IMR-90 (cell line): ENCODE results near the gene B9D1. TPM values are rescaled to one million over a fixed set of nuclear protein-coding genes. Genes with fewer than 3 reads are reported as not detected.

Source experiments
- ATAC-seq: fragments of 200-7000 bp; cut with Tn5 transposase; 2 replicates; pipeline ENCODE4 v1.9.1; 2020; ENCODE audit warnings: low read depth, mild to moderate bottlenecking, moderate library complexity
- BruUV-seq: library from RNA; stranded (reverse); fragments of 400-500 nt; replicated peaks from 2 replicates; lab custom pipeline; 2021; lab: Mats Ljungman, UMichigan
- CTCF ChIA-PET: fragments of 300-600 bp; formaldehyde crosslinking; extraction: SDS; loops from one replicate; lab custom pipeline; 2021; ENCODE audit warnings: antibody characterized with exemption; lab: Yijun Ruan, JAX
- POLR2A ChIA-PET: fragments of 300-600 bp; sonication (Branson Sonifier 250); formaldehyde crosslinking; loops from one replicate; lab custom pipeline; 2022; ENCODE audit warnings: antibody characterized with exemption; ENCODE audit not compliant: unreplicated experiment; lab: Charles Lee
- DNase-seq: peaks from one replicate; pipeline ENCODE4 v3.0.0; 2013
- H2AFZ ChIP-seq: replicated peaks from 2 replicates; pipeline ENCODE3; 2013; ENCODE audit warnings: low read length, mild to moderate bottlenecking; ENCODE audit not compliant: poor library complexity
- H2AK5ac ChIP-seq: 2 replicates; pipeline ENCODE4 v1.6.1; 2013; ENCODE audit warnings: low read depth, low read length, inconsistent platforms
- H2AK9ac ChIP-seq: replicated peaks from 2 replicates; pipeline ENCODE3; 2013; ENCODE audit warnings: mild to moderate bottlenecking, low read depth, low read length, moderate library complexity; ENCODE audit not compliant: poor library complexity
- H2BK120ac ChIP-seq: 2 replicates; pipeline ENCODE4 v1.6.1; 2013; ENCODE audit warnings: low read depth, low read length, inconsistent platforms
- H2BK15ac ChIP-seq: 3 replicates; pipeline ENCODE4 v1.6.1; 2013; ENCODE audit warnings: low read depth, low read length, inconsistent platforms
- H2BK20ac ChIP-seq: 2 replicates; pipeline ENCODE4 v1.6.1; 2013; ENCODE audit warnings: low read depth, mild to moderate bottlenecking, inconsistent platforms, low read length, moderate library complexity
- H2BK5ac ChIP-seq: 2 replicates; pipeline ENCODE4 v1.6.1; 2013; ENCODE audit warnings: mild to moderate bottlenecking, low read depth, low read length, inconsistent platforms; ENCODE audit not compliant: poor library complexity, severe bottlenecking
- H3K14ac ChIP-seq: replicated peaks from 2 replicates; pipeline ENCODE4 v1.6.1; 2013; ENCODE audit warnings: low read depth, low read length, inconsistent platforms
- H3K18ac ChIP-seq: 2 replicates; pipeline ENCODE4 v1.6.1; 2013; ENCODE audit warnings: low read depth, low read length, control low read depth
- H3K23ac ChIP-seq: 2 replicates; pipeline ENCODE4 v1.6.1; 2013; ENCODE audit warnings: low read depth, low read length, inconsistent platforms
- H3K27ac ChIP-seq: 2 replicates; pipeline ENCODE4 v1.5.1; 2013; ENCODE audit warnings: mild to moderate bottlenecking, control low read depth, low read length; ENCODE audit not compliant: insufficient read depth
- H3K27me3 ChIP-seq: 2 replicates; pipeline ENCODE4 v1.6.1; 2013; ENCODE audit warnings: low read length; ENCODE audit not compliant: control insufficient read depth, insufficient read depth
- H3K36me3 ChIP-seq: 2 replicates; pipeline ENCODE4 v1.6.1; 2013; ENCODE audit warnings: low read length, mixed read lengths; ENCODE audit not compliant: control insufficient read depth, insufficient read depth
- H3K4ac ChIP-seq: 2 replicates; pipeline ENCODE4 v1.6.1; 2013; ENCODE audit warnings: low read depth, low read length, inconsistent platforms
- H3K4me1 ChIP-seq: 2 replicates; pipeline ENCODE4 v1.6.1; 2013; ENCODE audit warnings: low read length, mixed read lengths; ENCODE audit not compliant: control insufficient read depth, insufficient read depth
- H3K4me2 ChIP-seq: 2 replicates; pipeline ENCODE4 v1.6.1; 2013; ENCODE audit warnings: low read depth, mild to moderate bottlenecking, control low read depth, low read length, moderate library complexity
- H3K4me3 ChIP-seq: 2 replicates; pipeline ENCODE4 v1.5.1; 2013; ENCODE audit warnings: low read depth, mild to moderate bottlenecking, control low read depth, low read length, moderate library complexity; ENCODE audit not compliant: insufficient read depth
- H3K56ac ChIP-seq: 2 replicates; pipeline ENCODE4 v1.6.1; 2013; ENCODE audit warnings: low read length, inconsistent platforms; ENCODE audit not compliant: insufficient read depth; ENCODE audit errors: extremely low read depth
- H3K79me1 ChIP-seq, 2 experiments: 2 replicates each; pipeline ENCODE4 v1.6.1; 2013; ENCODE audit warnings: low read length in 2 of 2, inconsistent platforms in 1 of 2, low read depth in 1 of 2
- H3K9ac ChIP-seq: 2 replicates; pipeline ENCODE4 v1.6.1; 2013; ENCODE audit warnings: low read depth, low read length, control low read depth
- H3K9me1 ChIP-seq: 2 replicates; pipeline ENCODE4 v1.6.1; 2013; ENCODE audit warnings: low read length, inconsistent platforms; ENCODE audit not compliant: insufficient read depth
- H3K9me3 ChIP-seq: 2 replicates; pipeline ENCODE4 v1.6.1; 2013; ENCODE audit warnings: low read length; ENCODE audit not compliant: control insufficient read depth, insufficient read depth
- H4K20me1 ChIP-seq: 2 replicates; pipeline ENCODE4 v1.6.1; 2013; ENCODE audit warnings: low read length, inconsistent platforms; ENCODE audit not compliant: insufficient read depth
- H4K5ac ChIP-seq: 2 replicates; pipeline ENCODE4 v1.6.1; 2013; ENCODE audit warnings: mild to moderate bottlenecking, low read depth, low read length, control low read depth
- H4K8ac ChIP-seq, 2 experiments: 2 replicates each; pipeline ENCODE4 v1.6.1; 2013; ENCODE audit warnings: low read depth in 2 of 2, low read length in 2 of 2, control low read depth in 1 of 2, inconsistent platforms in 1 of 2
- H4K91ac ChIP-seq: 2 replicates; pipeline ENCODE4 v1.6.1; 2013; ENCODE audit warnings: low read depth, low read length, inconsistent platforms; ENCODE audit not compliant: insufficient read depth
- CEBPB ChIP-seq: IDR thresholded peaks from 2 replicates; pipeline ENCODE4 v1.6.1; 2012; ENCODE audit warnings: low read depth, low read length, improper control_type of control experiment
- CHD1 ChIP-seq: IDR thresholded peaks from 2 replicates; pipeline ENCODE4 v1.6.1; 2012; ENCODE audit warnings: low read depth, low read length, improper control_type of control experiment
- FOS ChIP-seq: fragments of 150-350 bp; IDR thresholded peaks from 2 replicates; pipeline ENCODE4 v1.6.1; 2016; ENCODE audit warnings: low read depth, low read length
- MAZ ChIP-seq: IDR thresholded peaks from 2 replicates; pipeline ENCODE4 v1.6.1; 2012; ENCODE audit warnings: low read depth, mild to moderate bottlenecking, low read length, improper control_type of control experiment, moderate library complexity, borderline replicate concordance
- POLR2A ChIP-seq: IDR thresholded peaks from 2 replicates; pipeline ENCODE4 v1.6.1; 2012; ENCODE audit warnings: mild to moderate bottlenecking, low read depth, low read length
- RCOR1 ChIP-seq: IDR thresholded peaks from 2 replicates; pipeline ENCODE4 v1.6.1; 2012; ENCODE audit warnings: mild to moderate bottlenecking, low read length, improper control_type of control experiment; ENCODE audit not compliant: insufficient replicate concordance
- WGBS, 2 experiments: methylation state at CpG; one replicate each; pipeline versions ENCODE4 v1.1.5 to v1.1.7; 2013; ENCODE audit warnings: missing lambda C conversion rate in 2 of 2; ENCODE audit not compliant: insufficient read length in 1 of 2; ENCODE audit errors: extremely low coverage in 2 of 2; 5-methylcytosine and 5-hydroxymethylcytosine counted together
- dilution Hi-C: fragments of 300-500 bp; cut with HindIII; formaldehyde crosslinking; loops from one replicate; pipeline ENCODE4 v1.14.3; 2018; ENCODE audit warnings: low sequenced_read_pairs; ENCODE audit not compliant: unreplicated experiment
- in situ Hi-C: fragments of 300-500 bp; cut with MboI; formaldehyde crosslinking; loops from 3 replicates; pipeline ENCODE4 v1.14.3; 2019; ENCODE audit warnings: low sequenced_read_pairs, inconsistent platforms, mixed read lengths
- intact Hi-C: fragments of 100-400 bp; cut with micrococcal nuclease; formaldehyde crosslinking; loops from 2 replicates; pipeline ENCODE4 v1.10.0; 2022
- polyA plus RNA-seq, 3 experiments: library from polyadenylated mRNA; depleted of rRNA; stranded (reverse); fragments of >200 nt; gene quantifications; 2 replicates each; pipeline ENCODE4 v1.2.3, GENCODE V29; 2012; ENCODE audit warnings: low replicate concordance in 1 of 3
- total RNA-seq: library from RNA; depleted of rRNA; stranded (reverse); fragments of >200 nt; gene quantifications from 2 replicates; pipeline ENCODE4 v1.2.3, GENCODE V29; 2012
- TF ChIP-seq, protein P1 (sequence below): fragments of 150-350 bp; IDR thresholded peaks from 2 replicates; pipeline ENCODE4 v1.6.1; 2017; ENCODE audit warnings: mild to moderate bottlenecking, antibody characterized with exemption, low read length, low read depth
- TF ChIP-seq, protein P2 (sequence below): fragments of 150-350 bp; IDR thresholded peaks from 2 replicates; pipeline ENCODE4 v1.6.1; 2016; ENCODE audit warnings: low read depth, mild to moderate bottlenecking, low read length, moderate library complexity, borderline replicate concordance

The B9D1 gene
- total and polyA plus RNA-seq, 2 of the 4 experiments (the other 2 are of a cell fraction): 42.5 to 43.8 TPM

DNA sequence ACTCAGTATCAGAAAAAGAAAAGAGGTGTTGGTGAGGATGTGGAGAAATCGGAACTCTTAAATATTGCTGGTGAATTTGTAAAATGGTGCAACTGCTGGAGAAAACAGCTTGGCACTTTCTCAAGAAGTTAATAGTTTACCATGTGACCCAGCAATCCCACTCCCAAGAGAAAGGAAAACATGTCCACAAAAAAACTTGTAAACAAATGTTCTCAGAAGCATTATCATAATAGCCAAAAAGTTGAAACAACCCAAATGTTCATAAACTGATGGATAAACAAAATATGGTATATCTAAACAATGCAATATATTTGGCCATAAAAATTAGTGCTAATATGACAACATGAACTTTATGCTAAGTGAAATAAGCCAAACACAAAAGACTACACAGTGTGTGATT is 13.2 kb upstream of the B9D1 start:
- no peak overlapping the region for H4K8ac ChIP-seq
- H2AK9ac ChIP-seq: no peak overlapping the region
- CTCF ChIA-PET: interaction anchor here (1.5 kb wide), 1 partner anchor 13 kb away, joined by 3 read pairs; the partner anchor contains the start of gene B9D1
- no peak overlapping the region for H2BK5ac ChIP-seq
- TF ChIP-seq MAZ (no peak), RCOR1 (no peak), POLR2A (no peak), CHD1 (no peak), CEBPB (no peak), FOS (no peak)
- TF ChIP-seq, protein P1, sequence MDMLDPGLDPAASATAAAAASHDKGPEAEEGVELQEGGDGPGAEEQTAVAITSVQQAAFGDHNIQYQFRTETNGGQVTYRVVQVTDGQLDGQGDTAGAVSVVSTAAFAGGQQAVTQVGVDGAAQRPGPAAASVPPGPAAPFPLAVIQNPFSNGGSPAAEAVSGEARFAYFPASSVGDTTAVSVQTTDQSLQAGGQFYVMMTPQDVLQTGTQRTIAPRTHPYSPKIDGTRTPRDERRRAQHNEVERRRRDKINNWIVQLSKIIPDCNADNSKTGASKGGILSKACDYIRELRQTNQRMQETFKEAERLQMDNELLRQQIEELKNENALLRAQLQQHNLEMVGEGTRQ: no peak
- TF ChIP-seq, protein P2, sequence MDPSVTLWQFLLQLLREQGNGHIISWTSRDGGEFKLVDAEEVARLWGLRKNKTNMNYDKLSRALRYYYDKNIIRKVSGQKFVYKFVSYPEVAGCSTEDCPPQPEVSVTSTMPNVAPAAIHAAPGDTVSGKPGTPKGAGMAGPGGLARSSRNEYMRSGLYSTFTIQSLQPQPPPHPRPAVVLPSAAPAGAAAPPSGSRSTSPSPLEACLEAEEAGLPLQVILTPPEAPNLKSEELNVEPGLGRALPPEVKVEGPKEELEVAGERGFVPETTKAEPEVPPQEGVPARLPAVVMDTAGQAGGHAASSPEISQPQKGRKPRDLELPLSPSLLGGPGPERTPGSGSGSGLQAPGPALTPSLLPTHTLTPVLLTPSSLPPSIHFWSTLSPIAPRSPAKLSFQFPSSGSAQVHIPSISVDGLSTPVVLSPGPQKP: no peak
- no peak overlapping the region for H2BK120ac ChIP-seq
- H4K20me1 ChIP-seq: peaks cover 16% of the 10 kb centered on the region
- H2BK20ac ChIP-seq: no peak overlapping the region
- H3K4me1 ChIP-seq: peaks cover 9% of the 10 kb centered on the region; the same call in 1 of the 2 replicates
- no peak overlapping the region for H3K27ac ChIP-seq
- H4K5ac ChIP-seq: no peak overlapping the region
- no peak overlapping the region for H2AK5ac ChIP-seq
- intact Hi-C loops (loop anchor here (5.0 kb wide), 1 partner anchor 387 kb away; no protein-coding TSS in a partner anchor), dilution Hi-C loops (no loop called here), in situ Hi-C loops (no loop called here)
- no peak for ATAC-seq
- no peak overlapping the region for H3K9ac ChIP-seq
- no peak for DNase-seq
- H2BK15ac ChIP-seq: no peak overlapping the region
- peaks cover 17% of the 10 kb centered on the region for H3K36me3 ChIP-seq
- POLR2A ChIA-PET: no interaction called here
- no peak overlapping the region for H3K4me3 ChIP-seq
- H3K23ac ChIP-seq: no peak overlapping the region
- no peaks in the 10 kb centered on the region for H3K9me3 ChIP-seq
- no peak overlapping the region for H3K14ac ChIP-seq
- H3K27me3 ChIP-seq: no peaks in the 10 kb centered on the region
- no peak overlapping the region for H3K56ac ChIP-seq
- peaks cover 27 to 35% of the 10 kb centered on the region in 2 experiments for H3K79me1 ChIP-seq
- no TSS peak for BruUV-seq
- no peak overlapping the region for H3K18ac ChIP-seq
- H3K4me2 ChIP-seq: no peak overlapping the region
- H3K9me1 ChIP-seq: peaks cover 16% of the 10 kb centered on the region
- H3K4ac ChIP-seq: no peak overlapping the region
- no peak overlapping the region for H2AFZ ChIP-seq
- no peak overlapping the region for H4K91ac ChIP-seq
- WGBS, 2 experiments: 0% methylated on average over 1 of the region's 1 CpG; no CpG with 5 or more reads in 1 of the 2 experiments
